ENCODE measurements around the gene KRT23.

The KRT23 gene

GRCh38 chr17:40906613-40907012, 30.8 kb downstream of the KRT23 start:
- FAIRE-seq: no peak

- no peak for FAIRE-seq
These were observed 32.1 kb downstream of the KRT23 start for GRCh38 chr17:40905370-40905769.

- no peak for FAIRE-seq
These were observed 34.2 kb downstream of the KRT23 start for GRCh38 chr17:40903129-40903847.

- FAIRE-seq: no peak
These were observed 34.9 kb downstream of the KRT23 start for GRCh38 chr17:40902498-40902897.

- no peak for FAIRE-seq
These were observed 35.4 kb downstream of the KRT23 start for GRCh38 chr17:40901981-40902474.

- FAIRE-seq: no peak
These were observed 36.6 kb downstream of the KRT23 start for GRCh38 chr17:40900809-40901356.

GRCh38 chr17:40896916-40897455, 40.5 kb downstream of the KRT23 start:
- FAIRE-seq: no peak

GRCh38 chr17:40895106-40895730, 42.2 kb downstream of the KRT23 start:
- FAIRE-seq: no peak

- FAIRE-seq: no peak
These were observed 49.2 kb downstream of the KRT23 start for GRCh38 chr17:40888196-40888720.

GRCh38 chr17:40886090-40886489, 51.4 kb downstream of the KRT23 start:
- no peak for FAIRE-seq

GRCh38 chr17:40884708-40885512, 52.5 kb downstream of the KRT23 start, which contains the start of gene KRT20:
Gene KRT20 (minus strand): TSS chr17:40885242. CDS start chr17:40885185, 57 bp downstream.
- no peak for FAIRE-seq

- no peak for FAIRE-seq
These were observed 53.7 kb downstream of the KRT23 start for GRCh38 chr17:40883626-40884334.

GRCh38 chr17:40883031-40883430, 54.4 kb downstream of the KRT23 start:
- no peak for FAIRE-seq

GRCh38 chr17:40879026-40879425, 58.4 kb downstream of the KRT23 start:
- FAIRE-seq: no peak

GRCh38 chr17:40878044-40878443, 59.4 kb downstream of the KRT23 start:
- no peak for FAIRE-seq

GRCh38 chr17:40873801-40874200, 63.6 kb downstream of the KRT23 start:
- no peak for FAIRE-seq

- FAIRE-seq: no peak
These were observed 64.2 kb downstream of the KRT23 start for GRCh38 chr17:40873255-40873654.

All from TTC549 (cell line).